LNCAP (cell line): ENCODE results near the gene CNNM3.

ENCODE experiments used
- CTCF ChIP-seq: fragments of 450-650 bp; IDR thresholded peaks from 2 replicates; pipeline ENCODE4 v1.5.1; 2017; ENCODE audit warnings: mild to moderate bottlenecking

The CNNM3 gene

GRCh38 chr2:96772903-96773671 lies 43.0 kb upstream of the CNNM3 start:
- no peak for TF ChIP-seq CTCF

GRCh38 chr2:96773922-96774321 lies 42.1 kb upstream of the CNNM3 start:
- TF ChIP-seq CTCF = no peak

GRCh38 chr2:96775160-96775559 lies 40.9 kb upstream of the CNNM3 start:
- no peak for TF ChIP-seq CTCF

GRCh38 chr2:96783388-96783787 lies 32.7 kb upstream of the CNNM3 start:
- TF ChIP-seq CTCF = no peak

- TF ChIP-seq CTCF = no peak
Measured at GRCh38 chr2:96787411-96787810, 28.7 kb upstream of the CNNM3 start.

GRCh38 chr2:96788442-96789244 lies 27.4 kb upstream of the CNNM3 start:
- TF ChIP-seq CTCF = no peak

- TF ChIP-seq CTCF = no peak
Measured at GRCh38 chr2:96789245-96789617, 26.8 kb upstream of the CNNM3 start.
